HEK293 (cell line): ENCODE measurements around the gene SLC9A9.

ENCODE experiments used
- CTCF ChIA-PET: fragments of 350-600 bp; formaldehyde crosslinking; extraction: SDS; loops from one replicate; lab custom pipeline; 2021; ENCODE audit warnings: antibody characterized with exemption; lab: Yijun Ruan, JAX
- POLR2A ChIA-PET: fragments of 300-600 bp; formaldehyde crosslinking; extraction: SDS; loops from one replicate; lab custom pipeline; 2020; ENCODE audit warnings: antibody characterized with exemption, inconsistent platforms; lab: Yijun Ruan, JAX
- H3K27ac ChIP-seq: fragments of 200-500 bp; sonication (Bioruptor generic); 2 replicates; pipeline ENCODE4 v1.5.1; 2014; ENCODE audit warnings: low read depth, low read length, control low read depth, inconsistent platforms; ENCODE audit errors: extremely low read depth
- H3K36me3 ChIP-seq, 2 experiments: fragments of 200-500 bp in 1 of 2; sonication (Bioruptor generic) in 1 of 2; 1 replicate in 1 of 2; 2 replicates in 1 of 2; pipeline ENCODE4 v1.5.1; 2014 to 2017; ENCODE audit warnings: inconsistent platforms in 2 of 2, low read length in 2 of 2; ENCODE audit not compliant: control insufficient read depth in 2 of 2, insufficient read depth in 1 of 2
- H3K4me1 ChIP-seq: fragments of 200-500 bp; sonication (Bioruptor generic); 2 replicates; pipeline ENCODE4 v1.5.1; 2014; ENCODE audit warnings: mild to moderate bottlenecking, low read length, inconsistent platforms; ENCODE audit not compliant: control insufficient read depth, insufficient read depth
- H3K4me3 ChIP-seq: 2 replicates; pipeline ENCODE4 v1.5.1; 2011; ENCODE audit warnings: low read depth, mild to moderate bottlenecking, control low read depth, low read length, moderate library complexity
- H3K9me3 ChIP-seq: fragments of 200-500 bp; sonication (Bioruptor generic); 2 replicates; pipeline ENCODE4 v1.5.1; 2014; ENCODE audit warnings: low read depth, low read length, inconsistent platforms; ENCODE audit not compliant: control insufficient read depth, insufficient read depth
- FEZF1 ChIP-seq: fragments of 450-650 bp; formaldehyde crosslinking; IDR thresholded peaks from 2 replicates; pipeline ENCODE4 v1.5.1; 2016; ENCODE audit warnings: missing biosample characterization, missing genetic modification characterization
- GLI2 ChIP-seq: fragments of 450-650 bp; formaldehyde crosslinking; IDR thresholded peaks from 2 replicates; pipeline ENCODE4; 2017; ENCODE audit warnings: missing biosample characterization, missing genetic modification characterization, low read depth, borderline replicate concordance
- KLF17 ChIP-seq: fragments of 450-650 bp; formaldehyde crosslinking; IDR thresholded peaks from 2 replicates; pipeline ENCODE4 v1.5.1; 2016; ENCODE audit warnings: missing biosample characterization, missing genetic modification characterization
- PRDM10 ChIP-seq: fragments of 450-650 bp; formaldehyde crosslinking; IDR thresholded peaks from 2 replicates; pipeline ENCODE4 v1.5.1; 2016; ENCODE audit warnings: missing biosample characterization, missing genetic modification characterization
- REPIN1 ChIP-seq: fragments of 450-650 bp; formaldehyde crosslinking; IDR thresholded peaks from 2 replicates; pipeline ENCODE4 v1.5.1; 2017; ENCODE audit warnings: missing biosample characterization, missing genetic modification characterization, low read depth
- SCRT2 ChIP-seq: fragments of 450-650 bp; formaldehyde crosslinking; IDR thresholded peaks from 2 replicates; pipeline ENCODE4 v1.5.1; 2016; ENCODE audit warnings: missing biosample characterization, missing genetic modification characterization
- SP2 ChIP-seq: fragments of 450-650 bp; formaldehyde crosslinking; IDR thresholded peaks from 2 replicates; pipeline ENCODE4 v1.5.1; 2016; ENCODE audit warnings: missing biosample characterization, missing genetic modification characterization
- SP7 ChIP-seq: fragments of 450-650 bp; formaldehyde crosslinking; IDR thresholded peaks from 2 replicates; pipeline ENCODE4 v1.5.1; 2016; ENCODE audit warnings: missing biosample characterization, missing genetic modification characterization
- TRIM28 ChIP-seq: IDR thresholded peaks from 2 replicates; pipeline ENCODE4 v1.6.1; 2011; ENCODE audit warnings: low read length, control low read depth, borderline replicate concordance
- YY1 ChIP-seq: fragments of 450-650 bp; formaldehyde crosslinking; IDR thresholded peaks from 2 replicates; pipeline ENCODE4 v1.5.1; 2018; ENCODE audit warnings: missing biosample characterization, missing genetic modification characterization
- ZBTB1 ChIP-seq: fragments of 450-650 bp; formaldehyde crosslinking; IDR thresholded peaks from 2 replicates; pipeline ENCODE4 v1.5.1; 2016; ENCODE audit warnings: missing biosample characterization, missing genetic modification characterization
- ZBTB48 ChIP-seq: fragments of 450-650 bp; formaldehyde crosslinking; IDR thresholded peaks from 2 replicates; pipeline ENCODE4 v1.5.1; 2016; ENCODE audit warnings: missing biosample characterization, missing genetic modification characterization
- ZNF211 ChIP-seq: fragments of 450-650 bp; formaldehyde crosslinking; IDR thresholded peaks from 2 replicates; pipeline ENCODE4 v1.5.1; 2016; ENCODE audit warnings: low read depth, missing biosample characterization, missing genetic modification characterization
- ZNF223 ChIP-seq: fragments of 450-650 bp; formaldehyde crosslinking; IDR thresholded peaks from 2 replicates; pipeline ENCODE4 v1.5.1; 2016; ENCODE audit warnings: missing biosample characterization, missing genetic modification characterization
- ZNF26 ChIP-seq: fragments of 450-650 bp; formaldehyde crosslinking; IDR thresholded peaks from 2 replicates; pipeline ENCODE4 v1.5.1; 2016; ENCODE audit warnings: missing biosample characterization, missing genetic modification characterization
- ZNF280C ChIP-seq: fragments of 450-650 bp; formaldehyde crosslinking; IDR thresholded peaks from 2 replicates; pipeline ENCODE4 v1.5.1; 2016; ENCODE audit warnings: missing biosample characterization, missing genetic modification characterization
- ZNF366 ChIP-seq: fragments of 450-650 bp; formaldehyde crosslinking; conservative IDR thresholded peaks from 2 replicates; pipeline ENCODE4 v1.5.1; 2016; ENCODE audit warnings: missing biosample characterization, missing genetic modification characterization
- ZNF37A ChIP-seq: fragments of 450-650 bp; IDR thresholded peaks from 2 replicates; pipeline ENCODE4 v1.5.1; 2018; ENCODE audit warnings: missing biosample characterization, missing genetic modification characterization
- ZNF426 ChIP-seq: fragments of 450-650 bp; formaldehyde crosslinking; IDR thresholded peaks from 2 replicates; pipeline ENCODE4 v1.5.1; 2017; ENCODE audit warnings: missing biosample characterization, missing genetic modification characterization, mild to moderate bottlenecking, inconsistent platforms, moderate library complexity
- ZNF548 ChIP-seq: fragments of 450-650 bp; formaldehyde crosslinking; IDR thresholded peaks from 2 replicates; pipeline ENCODE4 v1.5.1; 2016; ENCODE audit warnings: missing biosample characterization, missing genetic modification characterization
- ZNF560 ChIP-seq: fragments of 450-650 bp; formaldehyde crosslinking; IDR thresholded peaks from 2 replicates; pipeline ENCODE4 v1.5.1; 2017; ENCODE audit warnings: missing biosample characterization, missing genetic modification characterization, borderline replicate concordance
- ZNF596 ChIP-seq: fragments of 450-650 bp; IDR thresholded peaks from 2 replicates; pipeline ENCODE4 v1.5.0; 2018; ENCODE audit warnings: missing biosample characterization, mild to moderate bottlenecking, missing genetic modification characterization, moderate library complexity
- ZNF623 ChIP-seq: fragments of 450-650 bp; formaldehyde crosslinking; IDR thresholded peaks from 2 replicates; pipeline ENCODE4 v1.5.1; 2016; ENCODE audit warnings: missing biosample characterization, missing genetic modification characterization
- ZNF639 ChIP-seq: fragments of 450-650 bp; formaldehyde crosslinking; IDR thresholded peaks from 2 replicates; pipeline ENCODE4 v1.5.1; 2016; ENCODE audit warnings: missing biosample characterization, missing genetic modification characterization
- ZNF837 ChIP-seq: fragments of 450-650 bp; formaldehyde crosslinking; IDR thresholded peaks from 2 replicates; pipeline ENCODE4 v1.5.1; 2016; ENCODE audit warnings: missing biosample characterization, missing genetic modification characterization

SLC9A9 gene

GRCh38 chr3:143822798-143823197, 25.5 kb downstream of the SLC9A9 start (continued):
- TF ChIP-seq ZNF639 (no peak), ZBTB1 (tag by site-specific recombination) (no peak), KLF17 (tag by site-specific recombination) (no peak), GLI2 (tag by site-specific recombination) (no peak), REPIN1 (tag by site-specific recombination) (no peak)

GRCh38 chr3:143822374-143822773, 25.9 kb downstream of the SLC9A9 start:
- no peaks in the 10 kb centered on the region for H3K4me1 ChIP-seq
- H3K9me3 ChIP-seq, result no peaks in the 10 kb centered on the region
- ChIA-PET CTCF (no interaction called here), POLR2A (no interaction called here)
- H3K4me3 ChIP-seq, result no peak overlapping the region
- no peak for TF ChIP-seq SP2 (tag by site-specific recombination)
- TF ChIP-seq ZNF560 (tag by site-specific recombination), result no peak
- TF ChIP-seq ZNF223, result no peak
- no peak for TF ChIP-seq ZNF596 (tag by site-specific recombination)
- no peak for TF ChIP-seq ZNF426 (tag by site-specific recombination)
- TF ChIP-seq ZNF26 (tag by site-specific recombination), result no peak
- TF ChIP-seq TRIM28, result no peak
- TF ChIP-seq SCRT2 (tag by site-specific recombination), result no peak
- TF ChIP-seq ZNF366, result no peak
- TF ChIP-seq FEZF1 (tag by site-specific recombination), result no peak
- no peak for TF ChIP-seq PRDM10 (tag by site-specific recombination)
- no peak for TF ChIP-seq ZNF280C
- TF ChIP-seq ZNF837 (tag by site-specific recombination), result no peak
- no peak for TF ChIP-seq ZNF37A (tag by site-specific recombination)
- no peak for TF ChIP-seq ZNF623
- TF ChIP-seq ZBTB48, result no peak
- no peak for TF ChIP-seq ZNF548 (tag by site-specific recombination)
- no peak for TF ChIP-seq YY1 (tag by site-specific recombination)
- no peak for TF ChIP-seq ZNF211 (tag by site-specific recombination)
- no peak for TF ChIP-seq SP7 (tag by site-specific recombination)
- H3K36me3 ChIP-seq, result no peaks in the 10 kb centered on the region
- no peak overlapping the region for H3K27ac ChIP-seq
